K562 (cell line): ENCODE measurements around the gene METAP1.

ENCODE experiments used
- NCOR1 ChIP-seq: fragments of 450-650 bp; IDR thresholded peaks from 2 replicates; pipeline ENCODE4 v1.6.1; 2016; ENCODE audit warnings: mild to moderate bottlenecking, moderate library complexity
- RFX5 ChIP-seq: IDR thresholded peaks from 2 replicates; pipeline ENCODE4 v1.6.1; 2011; ENCODE audit warnings: low read depth, mild to moderate bottlenecking, improper control_type of control experiment, low read length

DNA sequence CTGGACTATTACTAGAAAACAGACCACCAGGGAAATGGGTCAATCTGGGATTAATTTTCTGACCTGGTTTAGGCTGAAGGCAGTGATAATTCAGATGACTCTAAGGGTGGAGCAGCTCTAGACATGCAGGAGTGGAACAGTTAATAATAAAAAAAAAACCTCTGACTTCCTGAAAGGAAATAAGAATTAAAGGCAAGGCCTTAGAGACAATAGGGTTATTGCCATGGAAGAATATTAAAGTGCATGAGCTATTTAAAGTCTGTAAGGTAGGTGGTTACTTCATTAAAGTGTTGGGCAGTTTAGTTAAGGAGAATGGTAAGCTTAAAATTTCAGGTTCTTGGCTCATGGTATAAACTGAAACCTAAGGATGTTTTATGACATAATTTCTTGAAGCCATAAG, 107.6 kb downstream of the METAP1 start:
- TF ChIP-seq NCOR1 (no peak), RFX5 (no peak)
